ENCODE measurements around the gene TOM1L2. TPM values are rescaled to one million over a fixed set of nuclear protein-coding genes. Genes with fewer than 3 reads are reported as not detected.

The TOM1L2 gene
- total RNA-seq, 1 experiment from 2014 or later: 24.1 TPM

DNA sequence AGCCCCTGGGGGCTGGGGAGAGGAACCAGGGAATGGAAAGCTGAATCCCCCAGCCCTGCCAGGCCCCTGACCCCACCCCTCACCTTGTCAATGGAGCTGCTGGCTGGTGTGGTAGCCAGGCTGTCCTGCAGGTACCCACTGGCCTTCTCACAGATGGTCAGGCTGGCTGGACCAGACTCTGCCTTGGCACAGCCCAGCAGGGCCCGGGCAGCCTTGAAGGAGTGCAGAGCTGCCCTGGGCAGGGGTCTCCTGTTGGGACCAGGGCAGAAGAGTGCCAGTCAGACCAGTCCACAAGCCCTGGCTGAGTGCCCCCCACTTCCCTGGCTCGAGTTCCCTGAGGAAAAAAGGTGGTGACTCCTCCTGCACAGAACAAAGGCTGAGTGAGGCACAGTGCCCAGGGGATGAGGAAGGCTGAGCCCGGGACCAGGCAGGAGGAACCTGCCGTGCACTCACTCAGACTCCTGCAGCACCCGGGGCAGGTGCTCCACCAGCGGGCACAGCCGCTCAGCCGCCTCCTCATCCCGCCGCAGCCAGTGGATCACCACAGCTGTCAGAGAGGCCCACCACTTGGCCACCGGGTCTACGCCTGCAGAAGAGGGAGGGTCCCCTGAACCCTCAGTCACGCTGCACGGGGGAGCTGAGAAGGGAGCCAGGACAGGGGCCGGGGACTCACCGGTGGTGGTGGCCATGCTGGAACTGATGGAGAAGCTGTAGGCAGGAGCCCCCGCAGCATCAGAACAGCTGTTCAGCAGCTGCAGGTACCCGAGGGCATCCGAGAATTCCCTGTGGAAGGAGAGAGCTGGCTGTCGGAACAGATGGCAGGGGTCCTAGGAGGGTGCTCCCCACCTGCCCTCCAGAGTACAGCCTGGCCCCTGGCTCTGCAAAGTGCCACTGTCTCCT, 157.8 kb downstream of the TOM1L2 start:
- POLR2A ChIA-PET: interaction anchor here (1.7 kb wide), 1 partner anchor 22 kb away, joined by 6 read pairs; no protein-coding TSS in a partner anchor
- H3K36me3 ChIP-seq (ENCODE audit: control insufficient read depth in 1 of 2, insufficient read depth in 2 of 2, low read length in 2 of 2): peaks cover 30 to 68% of the 10 kb centered on the region in 2 experiments

More for the DNA sequence above, 157.8 kb downstream of the TOM1L2 start:
- CTCF ChIA-PET: no interaction called here
- Histone ChIP-seq H3K9me2 (ENCODE audit: insufficient read depth) (no peaks in the 10 kb centered on the region), H3K79me2 (ENCODE audit: insufficient read depth, low read length) (peaks cover 32% of the 10 kb centered on the region), H3K27ac (ENCODE audit: low read depth, low read length) (peak overlapping the region; percentile 48), H3K4me3 (replicated peaks in 1 of 2; ENCODE audit: low read depth in 1 of 2, low read length in 2 of 2) (no peak overlapping the region), H2AFZ (ENCODE audit: low read depth, low read length, poor library complexity, severe bottlenecking) (no peak overlapping the region), H3K9me3 (ENCODE audit: control insufficient read depth in 1 of 2, insufficient read depth in 1 of 2, low read depth in 1 of 2, low read length in 2 of 2) (no peaks in the 10 kb centered on the region), H3K4me2 (ENCODE audit: low read length) (no peak overlapping the region), H4K20me1 (ENCODE audit: insufficient read depth) (no peaks in the 10 kb centered on the region), H3K4me1 (ENCODE audit: control insufficient read depth in 1 of 2, insufficient read depth in 2 of 2, low read length in 2 of 2) (peaks cover 21 to 28% of the 10 kb centered on the region in 2 experiments), H3K9ac (ENCODE audit: low read length) (no peak overlapping the region), H3K27me3 (ENCODE audit: insufficient read depth, low read length) (no peaks in the 10 kb centered on the region)
- BruUV-seq (replicated peaks): no TSS peak
- DNase-seq (ENCODE audit: low read depth, low spot score) (no peak), ATAC-seq (no peak)
- TF ChIP-seq EGR1 (IDR thresholded peaks at IDR 0.05; ENCODE audit: low read depth): no peak
- no peak for TF ChIP-seq FOSL1 (IDR thresholded peaks at IDR 0.05; ENCODE audit: low read depth)
- TF ChIP-seq, protein P1, sequence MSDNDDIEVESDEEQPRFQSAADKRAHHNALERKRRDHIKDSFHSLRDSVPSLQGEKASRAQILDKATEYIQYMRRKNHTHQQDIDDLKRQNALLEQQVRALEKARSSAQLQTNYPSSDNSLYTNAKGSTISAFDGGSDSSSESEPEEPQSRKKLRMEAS (IDR thresholded peaks at IDR 0.05): no peak
- no peak for TF ChIP-seq EZH2phosphoT487 (IDR thresholded peaks at IDR 0.05; ENCODE audit: borderline replicate concordance)
- TF ChIP-seq POLR2AphosphoS5 (IDR thresholded peaks at IDR 0.05; ENCODE audit: low read depth, low read length): no peak
- TF ChIP-seq, protein P2, sequence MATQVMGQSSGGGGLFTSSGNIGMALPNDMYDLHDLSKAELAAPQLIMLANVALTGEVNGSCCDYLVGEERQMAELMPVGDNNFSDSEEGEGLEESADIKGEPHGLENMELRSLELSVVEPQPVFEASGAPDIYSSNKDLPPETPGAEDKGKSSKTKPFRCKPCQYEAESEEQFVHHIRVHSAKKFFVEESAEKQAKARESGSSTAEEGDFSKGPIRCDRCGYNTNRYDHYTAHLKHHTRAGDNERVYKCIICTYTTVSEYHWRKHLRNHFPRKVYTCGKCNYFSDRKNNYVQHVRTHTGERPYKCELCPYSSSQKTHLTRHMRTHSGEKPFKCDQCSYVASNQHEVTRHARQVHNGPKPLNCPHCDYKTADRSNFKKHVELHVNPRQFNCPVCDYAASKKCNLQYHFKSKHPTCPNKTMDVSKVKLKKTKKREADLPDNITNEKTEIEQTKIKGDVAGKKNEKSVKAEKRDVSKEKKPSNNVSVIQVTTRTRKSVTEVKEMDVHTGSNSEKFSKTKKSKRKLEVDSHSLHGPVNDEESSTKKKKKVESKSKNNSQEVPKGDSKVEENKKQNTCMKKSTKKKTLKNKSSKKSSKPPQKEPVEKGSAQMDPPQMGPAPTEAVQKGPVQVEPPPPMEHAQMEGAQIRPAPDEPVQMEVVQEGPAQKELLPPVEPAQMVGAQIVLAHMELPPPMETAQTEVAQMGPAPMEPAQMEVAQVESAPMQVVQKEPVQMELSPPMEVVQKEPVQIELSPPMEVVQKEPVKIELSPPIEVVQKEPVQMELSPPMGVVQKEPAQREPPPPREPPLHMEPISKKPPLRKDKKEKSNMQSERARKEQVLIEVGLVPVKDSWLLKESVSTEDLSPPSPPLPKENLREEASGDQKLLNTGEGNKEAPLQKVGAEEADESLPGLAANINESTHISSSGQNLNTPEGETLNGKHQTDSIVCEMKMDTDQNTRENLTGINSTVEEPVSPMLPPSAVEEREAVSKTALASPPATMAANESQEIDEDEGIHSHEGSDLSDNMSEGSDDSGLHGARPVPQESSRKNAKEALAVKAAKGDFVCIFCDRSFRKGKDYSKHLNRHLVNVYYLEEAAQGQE (IDR thresholded peaks at IDR 0.05; ENCODE audit: low read depth): no peak
- no peak for TF ChIP-seq POLR2A (IDR thresholded peaks at IDR 0.05; ENCODE audit: borderline replicate concordance, extremely low read depth, insufficient read depth, insufficient read length)
- TF ChIP-seq, protein P3, sequence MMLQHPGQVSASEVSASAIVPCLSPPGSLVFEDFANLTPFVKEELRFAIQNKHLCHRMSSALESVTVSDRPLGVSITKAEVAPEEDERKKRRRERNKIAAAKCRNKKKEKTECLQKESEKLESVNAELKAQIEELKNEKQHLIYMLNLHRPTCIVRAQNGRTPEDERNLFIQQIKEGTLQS (IDR thresholded peaks at IDR 0.05): no peak
- TF ChIP-seq TCF7L2 (IDR thresholded peaks at IDR 0.05; ENCODE audit: borderline replicate concordance, extremely low read depth, insufficient read depth, insufficient read length): no peak
- no peak for TF ChIP-seq ZNF274 (IDR thresholded peaks at IDR 0.05; ENCODE audit: low read depth, low read length)
- TF ChIP-seq SP1 (IDR thresholded peaks at IDR 0.05; ENCODE audit: low read depth): no peak
- TF ChIP-seq CEBPB (IDR thresholded peaks at IDR 0.05; ENCODE audit: low read depth): no peak
- no peak for TF ChIP-seq SIN3A (IDR thresholded peaks at IDR 0.05; ENCODE audit: low read depth)
- TF ChIP-seq, protein P4, sequence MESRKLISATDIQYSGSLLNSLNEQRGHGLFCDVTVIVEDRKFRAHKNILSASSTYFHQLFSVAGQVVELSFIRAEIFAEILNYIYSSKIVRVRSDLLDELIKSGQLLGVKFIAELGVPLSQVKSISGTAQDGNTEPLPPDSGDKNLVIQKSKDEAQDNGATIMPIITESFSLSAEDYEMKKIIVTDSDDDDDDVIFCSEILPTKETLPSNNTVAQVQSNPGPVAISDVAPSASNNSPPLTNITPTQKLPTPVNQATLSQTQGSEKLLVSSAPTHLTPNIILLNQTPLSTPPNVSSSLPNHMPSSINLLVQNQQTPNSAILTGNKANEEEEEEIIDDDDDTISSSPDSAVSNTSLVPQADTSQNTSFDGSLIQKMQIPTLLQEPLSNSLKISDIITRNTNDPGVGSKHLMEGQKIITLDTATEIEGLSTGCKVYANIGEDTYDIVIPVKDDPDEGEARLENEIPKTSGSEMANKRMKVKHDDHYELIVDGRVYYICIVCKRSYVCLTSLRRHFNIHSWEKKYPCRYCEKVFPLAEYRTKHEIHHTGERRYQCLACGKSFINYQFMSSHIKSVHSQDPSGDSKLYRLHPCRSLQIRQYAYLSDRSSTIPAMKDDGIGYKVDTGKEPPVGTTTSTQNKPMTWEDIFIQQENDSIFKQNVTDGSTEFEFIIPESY (IDR thresholded peaks at IDR 0.05; ENCODE audit: extremely low read depth, insufficient replicate concordance, low read length): no peak
- TF ChIP-seq RAD21 (IDR thresholded peaks at IDR 0.05; ENCODE audit: low read depth): no peak
- intact Hi-C loops (cut with micrococcal nuclease): loop anchor here (5.0 kb wide), 1 partner anchor 218 kb away; no protein-coding TSS in a partner anchor
- RAD21 ChIA-PET (ENCODE audit: low non-redundant PET in 1 of 2, low total read pairs in 2 of 2, uncharacterized antibody in 2 of 2, unreplicated experiment in 2 of 2): no interaction called here
